HG03175 (cell line): Measurements from ENCODE around the gene EPOP.
"Not testable (repeated sequence)": the region's sequence is repeated elsewhere in the genome, so short reads cannot be mapped to it uniquely, and the experiment has no call there.

ENCODE experiments used
- ATAC-seq: cut with Tn5 transposase; IDR thresholded peaks from one replicate; pipeline ENCODE4 v1.9.1; 2021; ENCODE audit warnings: mild to moderate bottlenecking, moderate library complexity; ENCODE audit not compliant: unreplicated experiment

The EPOP gene

DNA sequence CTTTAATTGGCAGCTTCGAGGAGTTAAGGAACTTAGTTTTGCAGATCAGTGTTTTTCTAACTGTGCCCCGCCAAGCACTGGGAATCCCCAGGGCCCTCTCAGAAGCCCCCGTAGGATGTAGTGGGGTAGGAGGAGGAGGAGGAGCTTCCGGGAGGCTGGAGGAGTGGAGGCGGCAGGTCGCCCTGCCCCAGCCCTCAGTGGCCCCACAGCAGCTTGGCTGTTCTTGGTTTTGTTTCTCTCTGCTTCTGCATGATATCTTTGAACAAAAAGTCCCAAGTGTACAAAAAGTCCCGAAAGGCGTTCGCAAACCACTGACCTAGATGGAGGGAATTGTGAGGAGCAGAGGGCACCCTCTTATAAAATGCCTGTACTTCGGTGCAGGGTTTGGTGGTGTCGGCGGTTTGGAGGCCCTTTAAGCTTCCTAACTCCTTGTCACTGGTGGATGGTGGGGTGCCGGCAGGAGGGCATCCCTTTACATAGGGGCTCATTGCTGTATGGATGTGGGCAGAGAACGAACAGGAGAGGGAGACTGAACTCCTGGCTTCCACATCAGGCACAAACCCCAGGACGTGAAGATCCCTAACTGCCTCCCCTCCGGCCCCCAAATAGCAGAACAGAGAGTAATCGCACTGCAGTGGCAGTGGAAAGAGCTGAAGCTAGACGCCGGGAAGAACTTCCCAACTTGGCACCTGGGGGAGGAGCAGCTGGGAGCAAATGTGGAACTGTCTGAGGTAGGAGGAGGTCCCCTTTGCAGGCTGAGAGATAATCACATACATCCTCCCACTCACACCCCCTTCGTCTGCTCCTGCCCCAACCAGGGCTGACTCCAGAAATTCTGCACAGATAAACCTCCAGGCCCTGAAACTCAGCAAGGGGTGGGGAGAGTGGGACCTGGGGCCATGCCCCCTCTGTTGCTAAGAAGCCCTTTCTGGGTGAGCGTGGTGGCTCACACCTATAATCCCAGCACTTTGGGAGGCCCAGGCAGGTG, 20.1 kb downstream of the EPOP start:
- ATAC-seq, result no peak

DNA sequence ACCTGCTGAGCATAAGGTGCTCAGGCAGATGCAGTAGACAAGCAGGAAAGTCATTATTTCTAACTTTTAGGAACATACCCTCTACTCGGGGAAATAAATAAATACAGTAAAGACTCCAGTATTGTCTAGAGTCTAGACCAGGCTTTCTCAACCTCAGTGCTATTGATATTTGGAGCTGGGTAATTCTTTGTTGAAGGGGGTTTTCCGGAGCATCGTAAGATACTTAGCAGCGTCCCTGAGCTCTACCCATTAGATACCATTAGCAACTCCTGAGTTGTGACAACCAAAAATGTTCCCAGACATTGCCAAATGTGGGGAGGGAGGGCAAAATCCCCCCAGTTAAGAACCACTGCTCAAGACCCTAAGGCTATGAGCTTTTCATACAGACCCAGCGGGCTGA, 21.1 kb downstream of the EPOP start:
- ATAC-seq, result no peak

DNA sequence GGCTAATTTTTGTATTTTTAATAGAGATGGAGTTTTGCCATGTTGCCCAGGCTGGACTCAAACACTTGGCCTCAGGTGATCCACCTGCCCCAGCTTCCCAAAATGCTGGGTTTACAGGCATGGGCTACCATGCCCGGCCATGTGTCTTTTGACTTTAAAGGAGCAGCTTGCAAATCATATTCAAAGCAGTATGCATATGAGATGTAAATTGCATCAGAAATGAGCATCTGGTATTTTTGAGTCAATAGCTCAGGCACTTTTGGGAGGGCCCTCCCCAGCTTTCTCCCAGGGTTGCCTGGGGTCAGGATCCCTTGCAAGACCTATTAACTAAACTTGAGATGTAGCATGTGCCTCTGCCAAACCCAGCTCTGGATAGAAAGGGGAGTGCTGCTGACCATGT, 21.5 kb downstream of the EPOP start:
- ATAC-seq, result no peak

- ATAC-seq, result not testable (repeated sequence)
These were observed 24.0 kb downstream of the EPOP start for GRCh38 chr17:38650653-38651173.

DNA sequence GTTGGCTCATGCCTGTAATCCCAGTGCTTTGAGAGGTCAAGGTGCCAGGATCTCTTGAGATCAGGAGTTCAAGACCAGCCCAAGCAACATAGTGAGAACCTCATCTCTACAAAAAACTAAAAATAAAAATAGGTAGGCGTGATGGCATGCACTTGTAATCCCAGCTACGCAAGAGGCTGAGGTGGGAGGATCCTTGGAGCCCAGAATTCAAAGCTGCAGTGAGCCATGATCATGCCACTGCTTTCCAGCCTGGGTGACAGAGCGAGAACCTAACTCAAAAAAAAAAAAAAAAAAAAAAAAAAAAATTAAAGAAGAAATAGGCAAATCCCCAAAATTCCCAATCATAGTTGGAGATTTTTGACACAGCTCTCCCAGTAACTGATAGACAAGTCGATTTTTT, 36.8 kb downstream of the EPOP start:
- no peak for ATAC-seq

GRCh38 chr17:38636054-38636453, 38.7 kb downstream of the EPOP start:
- ATAC-seq, result no peak

DNA sequence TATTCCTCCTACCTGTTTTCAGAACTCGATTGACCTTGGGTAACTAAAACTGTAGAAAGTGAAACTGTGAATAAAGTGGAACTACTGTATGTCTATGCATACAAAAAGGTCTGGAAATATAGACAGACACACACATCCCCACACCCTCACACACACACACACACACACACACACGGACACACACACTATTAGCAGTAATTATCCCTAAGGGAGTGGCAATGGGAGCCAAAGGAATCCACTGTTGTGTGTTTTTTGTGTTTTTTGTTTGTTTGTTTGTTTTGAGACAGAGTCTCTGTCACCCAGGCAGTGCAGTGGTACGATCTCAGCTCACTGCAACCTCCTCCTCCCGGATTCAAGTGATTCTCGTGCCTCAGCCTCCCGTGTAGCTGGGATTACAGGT, 42.4 kb downstream of the EPOP start:
- no peak for ATAC-seq

GRCh38 chr17:38628441-38628840, 46.3 kb downstream of the EPOP start:
- ATAC-seq, result no peak

DNA sequence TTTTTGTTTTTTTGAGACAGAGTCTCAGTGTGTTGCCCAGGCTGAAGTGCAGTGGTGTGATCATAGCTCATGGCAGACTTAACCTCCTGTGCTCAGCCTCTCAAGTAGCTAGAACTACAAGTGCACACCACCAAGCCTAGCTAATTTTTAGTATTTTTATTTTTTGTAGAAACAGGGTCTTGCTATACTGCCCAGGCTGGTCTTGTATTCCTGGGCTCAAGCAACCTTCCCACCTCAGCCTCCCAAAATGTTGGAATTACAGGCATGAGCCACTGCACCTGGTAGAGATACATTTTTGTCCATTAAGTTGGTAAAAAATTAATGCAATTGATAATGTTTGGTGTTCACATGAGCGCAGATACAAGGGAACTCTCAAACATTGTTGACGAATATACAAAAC, 46.8 kb downstream of the EPOP start:
- no peak for ATAC-seq

DNA sequence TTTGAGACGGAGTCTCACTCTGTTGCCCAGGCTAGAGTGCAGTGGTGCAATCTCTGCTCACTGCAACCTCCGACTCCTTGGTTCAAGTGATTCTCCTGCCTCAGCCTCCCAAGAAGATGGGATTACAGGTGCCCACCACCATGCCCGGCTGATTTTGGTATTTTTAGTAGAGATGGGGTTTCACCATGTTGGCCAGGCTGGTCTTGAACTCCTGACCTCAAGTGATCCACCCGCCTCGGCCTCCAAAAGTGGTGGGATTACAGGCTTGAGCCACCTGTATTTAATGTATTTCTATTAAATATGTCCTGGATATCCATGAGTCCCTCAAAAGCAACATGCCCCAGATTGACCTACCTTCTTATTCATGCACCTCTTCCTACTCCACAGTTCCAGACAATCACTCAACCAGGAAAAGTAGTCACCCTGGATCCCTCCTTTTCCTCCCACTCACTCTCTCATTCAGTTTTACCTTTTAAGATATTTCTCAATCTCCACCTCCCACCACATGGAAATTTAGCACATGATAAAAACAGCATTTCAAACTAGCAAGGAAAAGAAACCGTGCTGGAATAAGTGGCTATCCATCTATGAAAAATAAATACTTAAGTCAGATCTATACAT, 48.0 kb downstream of the EPOP start:
- ATAC-seq, result not testable (repeated sequence)

- ATAC-seq, result no peak
These were observed 49.3 kb downstream of the EPOP start for GRCh38 chr17:38625482-38625881.

GRCh38 chr17:38624782-38625355, 49.9 kb downstream of the EPOP start:
- ATAC-seq, result peak; percentile 74
